Endothelial cell (in vitro differentiated cells): ENCODE measurements around the gene UBE2E2. TPM values are rescaled to one million over a fixed set of nuclear protein-coding genes. Genes with fewer than 3 reads are reported as not detected.

Experiments used
- DNase-seq: peaks from one replicate; pipeline ENCODE4 v3.0.0; 2021; ENCODE audit warnings: low spot score
- H3K27ac Mint-ChIP-seq: one replicate; pipeline ENCODE4 v1.8.0; 2021; ENCODE audit warnings: mixed read lengths, inconsistent platforms; ENCODE audit not compliant: unreplicated experiment
- H3K27me3 Mint-ChIP-seq: one replicate; pipeline ENCODE4 v1.8.0; 2021; ENCODE audit warnings: mild to moderate bottlenecking, moderate library complexity, mixed read lengths, inconsistent platforms; ENCODE audit not compliant: unreplicated experiment
- H3K36me3 Mint-ChIP-seq: one replicate; pipeline ENCODE4 v1.8.0; 2021; ENCODE audit warnings: mild to moderate bottlenecking, low read depth, mixed read lengths, inconsistent platforms; ENCODE audit not compliant: unreplicated experiment
- H3K4me1 Mint-ChIP-seq: one replicate; pipeline ENCODE4 v1.8.0; 2021; ENCODE audit warnings: mild to moderate bottlenecking, mixed read lengths, inconsistent platforms; ENCODE audit not compliant: unreplicated experiment
- H3K4me3 Mint-ChIP-seq: one replicate; pipeline ENCODE4 v1.8.0; 2021; ENCODE audit warnings: mild to moderate bottlenecking, mixed read lengths, inconsistent platforms; ENCODE audit not compliant: unreplicated experiment
- H3K9me3 Mint-ChIP-seq: one replicate; pipeline ENCODE4 v1.8.0; 2021; ENCODE audit warnings: mixed read lengths, inconsistent platforms; ENCODE audit not compliant: unreplicated experiment
- CTCF ChIP-seq: fragments of 200-600 bp; sonication (generic); IDR thresholded peaks from one replicate; pipeline ENCODE4 v1.5.0; 2021; ENCODE audit warnings: antibody characterized with exemption; ENCODE audit not compliant: unreplicated experiment
- total RNA-seq: library from RNA; stranded (reverse); fragmentation: NEBNext Ultra II Directional; extraction: Animal tissue kit (Norgen Biotek cat#: 25700); gene quantifications from one replicate; pipeline ENCODE4 v1.2.1, GENCODE V29; 2021; ENCODE audit not compliant: unreplicated experiment

UBE2E2 gene
- total RNA-seq, 1 donor from 2014 or later: 46.9 TPM

GRCh38 chr3:23161896-23162570, 41.1 kb upstream of the UBE2E2 start:
- no peak for TF ChIP-seq CTCF
- no peaks in the 10 kb centered on the region for H3K27me3 Mint-ChIP-seq
- H3K4me3 Mint-ChIP-seq: no peak overlapping the region
- no peaks in the 10 kb centered on the region for H3K4me1 Mint-ChIP-seq
- no peak for DNase-seq
- no peaks in the 10 kb centered on the region for H3K9me3 Mint-ChIP-seq
- no peaks in the 10 kb centered on the region for H3K36me3 Mint-ChIP-seq
- H3K27ac Mint-ChIP-seq: no peak overlapping the region

GRCh38 chr3:23162934-23163333, 40.2 kb upstream of the UBE2E2 start:
- Mint-ChIP-seq H3K4me1 (no peaks in the 10 kb centered on the region), H3K27ac (no peak overlapping the region), H3K36me3 (no peaks in the 10 kb centered on the region), H3K4me3 (no peak overlapping the region), H3K27me3 (no peaks in the 10 kb centered on the region), H3K9me3 (no peaks in the 10 kb centered on the region)
- no peak for TF ChIP-seq CTCF
- no peak for DNase-seq

- TF ChIP-seq CTCF: no peak
- Mint-ChIP-seq H3K36me3 (no peaks in the 10 kb centered on the region), H3K27ac (no peak overlapping the region), H3K9me3 (no peaks in the 10 kb centered on the region), H3K4me1 (no peaks in the 10 kb centered on the region), H3K4me3 (no peak overlapping the region), H3K27me3 (no peaks in the 10 kb centered on the region)
- DNase-seq: no peak
These were observed 38.4 kb upstream of the UBE2E2 start for GRCh38 chr3:23164746-23165145.

- no peak for TF ChIP-seq CTCF
- DNase-seq: no peak
- Mint-ChIP-seq H3K27ac (no peak overlapping the region), H3K4me1 (no peaks in the 10 kb centered on the region), H3K36me3 (no peaks in the 10 kb centered on the region), H3K4me3 (no peak overlapping the region), H3K27me3 (no peaks in the 10 kb centered on the region), H3K9me3 (no peaks in the 10 kb centered on the region)
These were observed 37.6 kb upstream of the UBE2E2 start for GRCh38 chr3:23165571-23165970.

GRCh38 chr3:23166276-23166675, 36.9 kb upstream of the UBE2E2 start:
- H3K27ac Mint-ChIP-seq: no peak overlapping the region
- H3K9me3 Mint-ChIP-seq: no peaks in the 10 kb centered on the region
- no peak for DNase-seq
- H3K27me3 Mint-ChIP-seq: no peaks in the 10 kb centered on the region
- TF ChIP-seq CTCF: no peak
- H3K36me3 Mint-ChIP-seq: no peaks in the 10 kb centered on the region
- H3K4me3 Mint-ChIP-seq: no peak overlapping the region
- no peaks in the 10 kb centered on the region for H3K4me1 Mint-ChIP-seq
